Measurements from ENCODE around the gene FAM181A. TPM values are rescaled to one million over a fixed set of nuclear protein-coding genes. Genes with fewer than 3 reads are reported as not detected.
A peak's percentile ranks its signal among the peaks of the same experiment; 100 is the strongest.

Gene FAM181A
- polyA plus RNA-seq, 1 donor from 2014 or later = 0.43 TPM

- H3K79me2 ChIP-seq (replicated peaks; ENCODE audit: insufficient read depth, low read length) = no peaks in the 10 kb centered on the region
- no peak overlapping the region for H3K4me3 ChIP-seq (ENCODE audit: low read length)
- no peaks in the 10 kb centered on the region for H3F3A ChIP-seq (ENCODE audit: insufficient read depth, low read length, poor library complexity, severe bottlenecking)
- no peak overlapping the region for H3K27ac ChIP-seq (ENCODE audit: low read length)
- H3K36me3 ChIP-seq (ENCODE audit: insufficient read depth, low read length) = no peaks in the 10 kb centered on the region
- no peaks in the 10 kb centered on the region for H3K9me2 ChIP-seq (ENCODE audit: insufficient read depth, low read length)
- no peaks in the 10 kb centered on the region for H3K27me3 ChIP-seq (ENCODE audit: insufficient read depth, low read depth, low read length)
- no peak overlapping the region for H2AFZ ChIP-seq (ENCODE audit: low read depth, low read length)
- no peaks in the 10 kb centered on the region for H3K9me3 ChIP-seq (ENCODE audit: low read length)
- no peak overlapping the region for H3K9ac ChIP-seq (ENCODE audit: low read length)
- H4K20me1 ChIP-seq (ENCODE audit: insufficient read depth) = no peaks in the 10 kb centered on the region
- no peak overlapping the region for H3K4me2 ChIP-seq (ENCODE audit: low read length)
- TF ChIP-seq, protein P1, sequence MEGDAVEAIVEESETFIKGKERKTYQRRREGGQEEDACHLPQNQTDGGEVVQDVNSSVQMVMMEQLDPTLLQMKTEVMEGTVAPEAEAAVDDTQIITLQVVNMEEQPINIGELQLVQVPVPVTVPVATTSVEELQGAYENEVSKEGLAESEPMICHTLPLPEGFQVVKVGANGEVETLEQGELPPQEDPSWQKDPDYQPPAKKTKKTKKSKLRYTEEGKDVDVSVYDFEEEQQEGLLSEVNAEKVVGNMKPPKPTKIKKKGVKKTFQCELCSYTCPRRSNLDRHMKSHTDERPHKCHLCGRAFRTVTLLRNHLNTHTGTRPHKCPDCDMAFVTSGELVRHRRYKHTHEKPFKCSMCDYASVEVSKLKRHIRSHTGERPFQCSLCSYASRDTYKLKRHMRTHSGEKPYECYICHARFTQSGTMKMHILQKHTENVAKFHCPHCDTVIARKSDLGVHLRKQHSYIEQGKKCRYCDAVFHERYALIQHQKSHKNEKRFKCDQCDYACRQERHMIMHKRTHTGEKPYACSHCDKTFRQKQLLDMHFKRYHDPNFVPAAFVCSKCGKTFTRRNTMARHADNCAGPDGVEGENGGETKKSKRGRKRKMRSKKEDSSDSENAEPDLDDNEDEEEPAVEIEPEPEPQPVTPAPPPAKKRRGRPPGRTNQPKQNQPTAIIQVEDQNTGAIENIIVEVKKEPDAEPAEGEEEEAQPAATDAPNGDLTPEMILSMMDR (IDR thresholded peaks at IDR 0.05; ENCODE audit: poor library complexity, severe bottlenecking) = no peak
- TF ChIP-seq RAD21 (conservative IDR thresholded peaks at IDR 0.05) (no peak), TAF1 (IDR thresholded peaks at IDR 0.05; ENCODE audit: low read depth) (no peak), EZH2 (IDR thresholded peaks at IDR 0.05; ENCODE audit: borderline replicate concordance, insufficient read depth, low read length, poor library complexity, severe bottlenecking) (no peak), SMC3 (conservative IDR thresholded peaks at IDR 0.05; ENCODE audit: poor library complexity) (no peak), MXI1 (conservative IDR thresholded peaks at IDR 0.05; ENCODE audit: poor library complexity, severe bottlenecking) (no peak), POLR2AphosphoS5 (IDR thresholded peaks at IDR 0.05) (no peak), EP300 (conservative IDR thresholded peaks at IDR 0.05; ENCODE audit: poor library complexity, severe bottlenecking) (no peak)
- TF ChIP-seq, protein P2, sequence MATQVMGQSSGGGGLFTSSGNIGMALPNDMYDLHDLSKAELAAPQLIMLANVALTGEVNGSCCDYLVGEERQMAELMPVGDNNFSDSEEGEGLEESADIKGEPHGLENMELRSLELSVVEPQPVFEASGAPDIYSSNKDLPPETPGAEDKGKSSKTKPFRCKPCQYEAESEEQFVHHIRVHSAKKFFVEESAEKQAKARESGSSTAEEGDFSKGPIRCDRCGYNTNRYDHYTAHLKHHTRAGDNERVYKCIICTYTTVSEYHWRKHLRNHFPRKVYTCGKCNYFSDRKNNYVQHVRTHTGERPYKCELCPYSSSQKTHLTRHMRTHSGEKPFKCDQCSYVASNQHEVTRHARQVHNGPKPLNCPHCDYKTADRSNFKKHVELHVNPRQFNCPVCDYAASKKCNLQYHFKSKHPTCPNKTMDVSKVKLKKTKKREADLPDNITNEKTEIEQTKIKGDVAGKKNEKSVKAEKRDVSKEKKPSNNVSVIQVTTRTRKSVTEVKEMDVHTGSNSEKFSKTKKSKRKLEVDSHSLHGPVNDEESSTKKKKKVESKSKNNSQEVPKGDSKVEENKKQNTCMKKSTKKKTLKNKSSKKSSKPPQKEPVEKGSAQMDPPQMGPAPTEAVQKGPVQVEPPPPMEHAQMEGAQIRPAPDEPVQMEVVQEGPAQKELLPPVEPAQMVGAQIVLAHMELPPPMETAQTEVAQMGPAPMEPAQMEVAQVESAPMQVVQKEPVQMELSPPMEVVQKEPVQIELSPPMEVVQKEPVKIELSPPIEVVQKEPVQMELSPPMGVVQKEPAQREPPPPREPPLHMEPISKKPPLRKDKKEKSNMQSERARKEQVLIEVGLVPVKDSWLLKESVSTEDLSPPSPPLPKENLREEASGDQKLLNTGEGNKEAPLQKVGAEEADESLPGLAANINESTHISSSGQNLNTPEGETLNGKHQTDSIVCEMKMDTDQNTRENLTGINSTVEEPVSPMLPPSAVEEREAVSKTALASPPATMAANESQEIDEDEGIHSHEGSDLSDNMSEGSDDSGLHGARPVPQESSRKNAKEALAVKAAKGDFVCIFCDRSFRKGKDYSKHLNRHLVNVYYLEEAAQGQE (IDR thresholded peaks at IDR 0.05; ENCODE audit: borderline replicate concordance) = no peak
Observed at GRCh38 chr14:93925374-93925895, 1.7 kb upstream of the FAM181A start.

- H3K4me3 ChIP-seq (ENCODE audit: low read length) = no peak overlapping the region
- H4K20me1 ChIP-seq (ENCODE audit: insufficient read depth) = no peaks in the 10 kb centered on the region
- H3K9me2 ChIP-seq (ENCODE audit: insufficient read depth, low read length) = no peaks in the 10 kb centered on the region
- H3K9ac ChIP-seq (ENCODE audit: low read length) = no peak overlapping the region
- H3K79me2 ChIP-seq (replicated peaks; ENCODE audit: insufficient read depth, low read length) = no peaks in the 10 kb centered on the region
- no peaks in the 10 kb centered on the region for H3K27me3 ChIP-seq (ENCODE audit: insufficient read depth, low read depth, low read length)
- H3K9me3 ChIP-seq (ENCODE audit: low read length) = no peaks in the 10 kb centered on the region
- no peaks in the 10 kb centered on the region for H3F3A ChIP-seq (ENCODE audit: insufficient read depth, low read length, poor library complexity, severe bottlenecking)
- H3K36me3 ChIP-seq (ENCODE audit: insufficient read depth, low read length) = no peaks in the 10 kb centered on the region
- no peak overlapping the region for H3K4me2 ChIP-seq (ENCODE audit: low read length)
- no peak overlapping the region for H2AFZ ChIP-seq (ENCODE audit: low read depth, low read length)
- no peak for TF ChIP-seq MXI1 (conservative IDR thresholded peaks at IDR 0.05; ENCODE audit: poor library complexity, severe bottlenecking)
- TF ChIP-seq, protein P2 (IDR thresholded peaks at IDR 0.05; ENCODE audit: borderline replicate concordance) = peak; percentile 29
- H3K27ac ChIP-seq (ENCODE audit: low read length) = no peak overlapping the region
Observed at GRCh38 chr14:93926245-93926872, 785 bp upstream of the FAM181A start.
